OCI-LY7 (cell line): Measurements from ENCODE around the gene BRSK2.

ENCODE experiments used
- CTCF ChIP-seq: fragments of 200-600 bp; sonication (generic); conservative IDR thresholded peaks from 2 replicates; pipeline ENCODE4 v1.5.1; 2014; ENCODE audit warnings: mild to moderate bottlenecking, antibody characterized with exemption, low read length, moderate library complexity, mixed read lengths
- EZH2phosphoT487 ChIP-seq: fragments of 200-600 bp; sonication (generic); IDR thresholded peaks from 2 replicates; pipeline ENCODE4 v1.6.1; 2018; ENCODE audit warnings: low read depth, borderline replicate concordance, mild to moderate bottlenecking, mixed run types, antibody characterized with exemption, low read length, moderate library complexity, mixed read lengths

DNA sequence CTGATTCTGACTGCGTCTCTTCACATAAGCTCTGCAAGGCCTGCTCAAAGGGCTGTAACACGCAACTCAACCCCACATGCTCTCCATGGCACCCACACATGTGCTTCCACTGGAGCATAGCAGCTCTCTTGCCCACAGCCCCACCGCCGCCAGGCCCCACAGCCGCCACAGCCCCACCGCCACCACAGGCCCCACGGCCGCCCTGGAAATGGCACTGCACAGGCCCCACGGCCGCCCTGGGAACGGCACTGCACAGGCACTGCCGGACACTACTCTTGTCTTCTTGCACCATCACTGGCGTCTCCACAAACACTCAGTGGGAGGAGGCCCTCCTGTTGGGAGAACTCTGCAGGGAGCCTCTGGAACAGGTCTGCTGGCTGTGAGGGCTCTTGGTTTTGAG, 88.3 kb downstream of the BRSK2 start:
- TF ChIP-seq CTCF, result no peak
- no peak for TF ChIP-seq EZH2phosphoT487
